Sciatic nerve (tissue), 2 donors: Measurements from ENCODE around the gene GTSF1L. TPM values are rescaled to one million over a fixed set of nuclear protein-coding genes. Genes with fewer than 3 reads are reported as not detected.
A peak's percentile ranks its signal among the peaks of the same experiment; 100 is the strongest.

Source experiments
- ATAC-seq: fragments of 200-7000 bp; cut with Tn5 transposase; one replicate; pipeline ENCODE4 v1.9.1; 2020; ENCODE audit warnings: mild to moderate bottlenecking, moderate library complexity
- DNase-seq: peaks from one replicate; pipeline ENCODE4 v3.0.0-alpha.2; 2020; ENCODE audit warnings: low spot score
- intact Hi-C: fragments of 100-400 bp; cut with DNase I; formaldehyde crosslinking; loops from one replicate; pipeline ENCODE4 v1.14.2; 2022
- total RNA-seq: library from RNA; stranded (reverse); fragmentation: NEBNext Ultra II Directional; extraction: Animal tissue kit (Norgen Biotek cat#: 25700); gene quantifications from one replicate; pipeline ENCODE4 v1.2.1, GENCODE V29; 2021
- donor health status: DM: no; HTN: no; CAD: no.
- donor health status: DM: no; HTN: no; CAD: no.

The GTSF1L gene
- total RNA-seq, 1 donor from 2014 or later: not detected

DNA sequence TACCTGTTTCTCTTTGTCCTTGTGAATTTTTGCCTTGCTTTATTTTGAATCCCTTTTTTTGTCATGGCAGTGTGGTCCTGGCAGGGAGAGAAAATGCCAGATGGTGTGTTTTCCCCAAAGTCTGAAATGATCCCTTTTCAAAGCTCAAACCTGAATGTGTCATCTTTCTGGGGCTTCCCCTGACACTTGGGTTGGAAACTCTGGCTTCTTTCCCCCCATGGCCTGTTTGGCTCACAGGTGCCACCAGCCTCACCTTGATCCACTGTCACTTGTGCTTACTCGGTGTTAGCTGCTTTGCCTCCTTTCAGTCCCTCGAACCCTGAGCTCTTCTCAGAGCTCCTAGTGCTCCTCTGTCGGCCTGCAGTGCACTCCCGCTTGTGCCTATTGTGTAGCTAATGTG, 37.6 kb downstream of the GTSF1L start:
- DNase-seq (no peak), ATAC-seq (no peak)
- intact Hi-C loops: no loop called here

DNA sequence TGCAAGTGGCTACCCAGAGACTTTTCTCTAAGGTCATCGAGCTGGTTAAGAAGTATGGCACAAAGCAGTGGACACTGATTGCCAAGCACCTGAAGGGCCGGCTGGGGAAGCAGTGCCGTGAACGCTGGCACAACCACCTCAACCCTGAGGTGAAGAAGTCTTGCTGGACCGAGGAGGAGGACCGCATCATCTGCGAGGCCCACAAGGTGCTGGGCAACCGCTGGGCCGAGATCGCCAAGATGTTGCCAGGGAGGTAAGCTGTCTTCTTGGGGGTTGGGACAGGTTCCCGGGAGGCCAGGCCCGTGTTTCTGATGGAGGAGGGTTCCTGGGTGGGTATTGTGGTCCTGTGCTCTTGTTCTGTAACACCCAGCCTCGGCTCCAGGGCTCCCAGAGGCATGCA, 40.0 kb downstream of the GTSF1L start:
- DNase-seq (no peak), ATAC-seq (no peak)
- intact Hi-C loops: no loop called here

DNA sequence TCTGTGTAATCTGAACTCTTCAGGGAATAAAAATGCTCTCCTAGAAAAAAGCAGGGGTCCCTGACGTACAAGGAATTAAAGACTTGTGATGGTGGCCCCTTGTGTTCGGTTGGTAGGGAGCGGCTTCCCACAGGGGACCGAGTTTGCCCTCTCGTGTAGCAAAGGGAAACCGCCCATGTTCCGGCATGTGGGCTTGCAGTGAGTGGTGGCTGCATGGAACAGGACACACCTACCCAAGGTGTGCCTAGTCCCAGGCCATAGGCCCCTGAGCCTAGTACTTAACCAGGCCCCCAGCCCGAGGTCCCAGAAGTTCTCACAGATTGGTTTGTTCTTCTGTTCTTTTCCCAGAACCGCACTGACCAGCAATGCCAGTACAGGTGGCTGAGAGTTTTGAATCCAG, 44.4 kb downstream of the GTSF1L start:
- intact Hi-C loops: no loop called here
- no peak for ATAC-seq

DNA sequence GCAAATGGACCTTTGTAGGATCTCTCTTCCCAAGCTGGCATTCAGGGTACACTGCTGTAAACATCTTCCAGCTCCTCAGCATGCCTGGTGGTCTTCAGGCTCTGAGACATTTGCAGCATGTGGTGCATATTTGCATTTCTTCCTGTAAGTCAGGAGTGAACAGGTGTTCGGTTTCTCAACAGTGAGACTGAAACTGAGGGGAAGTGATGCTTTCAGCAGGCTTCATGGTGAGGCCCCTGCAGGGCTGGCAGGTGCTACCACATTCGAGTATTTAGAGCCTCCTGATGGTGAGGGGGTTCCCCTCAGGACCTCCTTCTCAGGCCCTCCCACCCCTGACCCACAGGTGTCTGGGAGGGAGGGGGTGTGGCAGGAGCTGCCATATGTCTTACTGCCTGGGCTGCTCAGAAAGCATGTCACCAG, 44.8 kb downstream of the GTSF1L start:
- intact Hi-C loops: no loop called here
- no peak for DNase-seq
- peak; percentile 36 for ATAC-seq

More for the DNA sequence above, 44.4 kb downstream of the GTSF1L start:
- no peak for DNase-seq

DNA sequence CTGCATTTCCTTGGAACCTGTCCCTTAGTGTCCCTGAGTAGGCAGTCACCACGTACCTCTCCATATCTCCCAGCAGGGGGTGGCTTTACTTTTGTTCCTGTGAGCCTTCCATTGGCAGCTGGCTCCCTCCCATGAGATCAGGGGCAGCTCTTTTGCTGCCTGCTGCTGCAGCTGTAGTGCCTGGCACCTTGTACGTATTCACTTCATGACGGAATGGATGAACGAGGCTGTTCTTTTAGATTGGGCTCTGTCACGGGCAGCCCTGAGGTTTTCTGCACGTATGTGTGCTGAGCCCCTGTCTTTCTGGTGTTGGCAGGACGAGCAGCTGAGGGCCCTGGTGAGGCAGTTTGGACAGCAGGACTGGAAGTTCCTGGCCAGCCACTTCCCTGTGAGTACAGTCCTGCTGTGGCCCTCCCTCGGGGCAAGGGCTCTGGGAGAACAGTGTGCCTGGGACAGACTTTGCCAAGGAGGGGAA, 45.3 kb downstream of the GTSF1L start:
- no peak for DNase-seq
- intact Hi-C loops: no loop called here
- ATAC-seq: peak; percentile 59

DNA sequence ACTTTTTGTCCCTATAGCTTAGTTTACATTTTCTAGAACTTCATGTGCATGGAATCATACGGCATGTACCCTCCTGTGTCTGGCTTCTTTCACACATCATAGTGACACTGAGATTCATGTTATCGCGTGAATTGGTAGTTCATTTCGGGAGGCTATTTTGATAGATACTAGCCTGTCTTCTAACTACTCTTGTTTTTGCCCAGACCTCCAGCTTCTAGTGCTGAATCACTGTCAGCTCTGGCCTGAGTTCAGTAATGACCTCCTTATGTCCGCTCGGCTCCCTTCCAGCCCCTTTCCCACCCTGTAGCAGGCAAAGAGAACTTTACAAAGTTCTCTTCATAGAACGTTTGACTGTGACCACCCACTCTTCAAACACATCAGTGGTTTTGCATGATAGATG, 45.8 kb downstream of the GTSF1L start:
- DNase-seq (no peak), ATAC-seq (peak; percentile 76)
- intact Hi-C loops: no loop called here

DNA sequence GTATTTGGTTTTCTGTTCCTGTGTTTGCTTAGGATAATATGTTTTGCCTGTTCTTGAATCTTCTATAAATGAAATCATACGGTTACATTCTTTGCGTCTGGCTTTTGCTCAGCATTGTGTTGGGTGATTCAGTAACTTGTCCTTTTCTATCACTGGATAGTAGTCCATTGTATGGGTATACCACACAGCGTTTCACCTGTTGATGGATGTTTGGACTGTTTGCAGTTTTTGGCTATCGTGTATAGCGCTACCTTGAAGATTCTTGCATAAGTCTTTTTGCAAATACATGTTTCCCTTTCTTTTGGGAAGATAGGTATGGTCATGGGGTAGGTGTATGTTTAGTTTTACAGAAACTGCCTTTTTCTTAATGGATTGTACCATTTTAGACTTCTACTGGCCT, 50.4 kb downstream of the GTSF1L start:
- DNase-seq: no peak
- intact Hi-C loops: no loop called here
- no peak for ATAC-seq

Other genes with a start within 250 kb of the GTSF1L start
- 23.0 TPM for gene L3MBTL1, start 219.3 kb downstream of the GTSF1L start, total RNA-seq
- gene SGK2, start 168.0 kb downstream of the GTSF1L start, total RNA-seq: 7.7 TPM
- 34.2 TPM for gene IFT52, start 136.1 kb downstream of the GTSF1L start, total RNA-seq
- gene MYBL2, start 59.9 kb downstream of the GTSF1L start, total RNA-seq: 0.40 TPM
- gene TOX2, start 187.8 kb upstream of the GTSF1L start, total RNA-seq: 2.1 TPM